GM23248 (cell line): ENCODE measurements around the gene TP63. TPM values are rescaled to one million over a fixed set of nuclear protein-coding genes. Genes with fewer than 3 reads are reported as not detected.

Experiments
- DNase-seq: peaks from one replicate; pipeline ENCODE4 v3.0.0-alpha.2; 2015
- H2AFZ ChIP-seq: fragments of 200-600 bp; sonication (generic); 2 replicates; pipeline ENCODE4 v1.6.1; 2016; ENCODE audit warnings: antibody characterized with exemption
- H3F3A ChIP-seq: fragments of 200-600 bp; sonication (generic); 2 replicates; pipeline ENCODE4 v1.6.1; 2016; ENCODE audit warnings: mild to moderate bottlenecking, antibody characterized with exemption, mixed run types; ENCODE audit not compliant: insufficient read depth
- H3K27ac ChIP-seq: fragments of 200-600 bp; sonication (generic); 2 replicates; pipeline ENCODE4 v1.5.1; 2016; ENCODE audit warnings: mild to moderate bottlenecking
- H3K27me3 ChIP-seq: fragments of 200-600 bp; sonication (generic); replicated peaks from 2 replicates; pipeline ENCODE4 v1.6.1; 2016; ENCODE audit warnings: mild to moderate bottlenecking; ENCODE audit not compliant: insufficient read depth
- H3K36me3 ChIP-seq: fragments of 200-600 bp; sonication (generic); 2 replicates; pipeline ENCODE4 v1.6.1; 2016; ENCODE audit warnings: low read depth, mild to moderate bottlenecking
- H3K4me1 ChIP-seq: fragments of 200-600 bp; sonication (generic); 2 replicates; pipeline ENCODE4 v1.6.1; 2016; ENCODE audit warnings: mild to moderate bottlenecking; ENCODE audit not compliant: insufficient read depth
- H3K4me2 ChIP-seq: fragments of 200-600 bp; sonication (generic); one replicate; pipeline ENCODE4 v1.6.1; 2016; ENCODE audit warnings: mild to moderate bottlenecking; ENCODE audit not compliant: unreplicated experiment
- H3K4me3 ChIP-seq: fragments of 200-600 bp; sonication (generic); 2 replicates; pipeline ENCODE4 v1.5.1; 2016; ENCODE audit warnings: mild to moderate bottlenecking
- H3K79me2 ChIP-seq: fragments of 200-600 bp; sonication (generic); 2 replicates; pipeline ENCODE4 v1.6.1; 2016; ENCODE audit warnings: mild to moderate bottlenecking; ENCODE audit not compliant: insufficient read depth
- H3K9ac ChIP-seq: fragments of 200-600 bp; sonication (generic); 2 replicates; pipeline ENCODE4 v1.6.1; 2016; ENCODE audit warnings: mild to moderate bottlenecking
- H3K9me2 ChIP-seq: fragments of 200-600 bp; sonication (generic); 2 replicates; pipeline ENCODE4 v1.6.1; 2016; ENCODE audit warnings: mixed run types, mild to moderate bottlenecking, moderate library complexity; ENCODE audit not compliant: insufficient read depth
- H3K9me3 ChIP-seq: fragments of 200-600 bp; sonication (generic); one replicate; pipeline ENCODE4 v1.6.1; 2017; ENCODE audit warnings: low read depth
- H4K20me1 ChIP-seq: fragments of 200-600 bp; sonication (generic); 2 replicates; pipeline ENCODE4 v1.6.0; 2016; ENCODE audit not compliant: insufficient read depth
- EZH2 ChIP-seq: fragments of 200-600 bp; sonication (generic); IDR thresholded peaks from 2 replicates; pipeline ENCODE4 v1.6.1; 2018; ENCODE audit warnings: antibody characterized with exemption, mild to moderate bottlenecking; ENCODE audit not compliant: insufficient read depth, poor library complexity, severe bottlenecking
- EZH2phosphoT487 ChIP-seq: fragments of 200-600 bp; sonication (generic); IDR thresholded peaks from 2 replicates; pipeline ENCODE4 v1.6.1; 2018; ENCODE audit warnings: antibody characterized with exemption, moderate library complexity, mild to moderate bottlenecking, low read depth; ENCODE audit not compliant: insufficient read depth
- WGBS, 2 experiments: methylation state at CpG; one replicate each; pipeline ENCODE4 v1.1.6; 2015 to 2017; ENCODE audit warnings: low lambda C conversion rate in 2 of 2, low coverage in 1 of 2; ENCODE audit errors: missing lambda C conversion rate in 2 of 2; 5-methylcytosine and 5-hydroxymethylcytosine counted together
- in situ Hi-C: fragments of 300-500 bp; cut with MboI; formaldehyde crosslinking; loops from 2 replicates; pipeline ENCODE4 v1.15.0; 2020
- polyA plus RNA-seq: library from polyadenylated mRNA; unstranded; fragments of >200 nt; fragmentation: Nextera tagmentation; extraction: Ambion mirVana; gene quantifications from 2 replicates; pipeline ENCODE4 v1.2.1, GENCODE V29; 2016
- total RNA-seq: library from RNA; depleted of rRNA; stranded (reverse); fragments of >200 nt; shearing (Covaris generic); gene quantifications from 2 replicates; pipeline ENCODE4 v1.2.3, GENCODE V29; 2014

The TP63 gene
- total and polyA plus RNA-seq, 2 experiments from 2014 or later, result not detected

- in situ Hi-C loops, result no loop called here
- Histone ChIP-seq H3K4me2 (no peak overlapping the region), H3K9me2 (no peaks in the 10 kb centered on the region), H3K27me3 (no peaks in the 10 kb centered on the region), H3F3A (peaks cover 19% of the 10 kb centered on the region), H3K4me1 (peaks cover 15% of the 10 kb centered on the region), H3K27ac (no peak overlapping the region), H4K20me1 (no peaks in the 10 kb centered on the region), H3K9me3 (no peaks in the 10 kb centered on the region), H3K9ac (no peak overlapping the region), H2AFZ (no peak overlapping the region), H3K79me2 (no peaks in the 10 kb centered on the region), H3K4me3 (no peak overlapping the region), H3K36me3 (no peaks in the 10 kb centered on the region)
- TF ChIP-seq EZH2phosphoT487 (no peak), EZH2 (no peak)
- WGBS, 2 experiments, result 96% methylated on average over 2 of the region's 2 CpGs
- no peak for DNase-seq
These were observed 53.1 kb downstream of the TP63 start for GRCh38 chr3:189684317-189684716.

- no peak for TF ChIP-seq EZH2
- TF ChIP-seq EZH2phosphoT487, result no peak
- no peaks in the 10 kb centered on the region for H3K36me3 ChIP-seq
- peak overlapping the region; percentile 43; the same call in 1 of the 2 replicates for H3K9ac ChIP-seq
- peak overlapping the region; percentile 84 for H3K27ac ChIP-seq
- no peaks in the 10 kb centered on the region for H3K79me2 ChIP-seq
- peak overlapping the region; percentile 24 for H3K4me2 ChIP-seq
- 97 to 100% methylated on average over 1 of the region's 1 CpG for WGBS, 2 experiments
- H3F3A ChIP-seq, result peaks cover 19% of the 10 kb centered on the region
- H3K27me3 ChIP-seq, result no peaks in the 10 kb centered on the region
- DNase-seq, result no peak
- H2AFZ ChIP-seq, result peak overlapping the region; percentile 79
- H3K9me2 ChIP-seq, result no peaks in the 10 kb centered on the region
- no peak overlapping the region for H3K4me3 ChIP-seq
- H3K4me1 ChIP-seq, result peaks cover 15% of the 10 kb centered on the region
- no peaks in the 10 kb centered on the region for H4K20me1 ChIP-seq
- H3K9me3 ChIP-seq, result no peaks in the 10 kb centered on the region
- in situ Hi-C loops, result no loop called here
These were observed 54.1 kb downstream of the TP63 start for GRCh38 chr3:189685291-189685690.

GRCh38 chr3:189685860-189686259 lies 54.7 kb downstream of the TP63 start:
- H3K9me3 ChIP-seq, result no peaks in the 10 kb centered on the region
- H3K27ac ChIP-seq, result peak overlapping the region; percentile 84
- peaks cover 15% of the 10 kb centered on the region for H3K4me1 ChIP-seq
- no peaks in the 10 kb centered on the region for H3K27me3 ChIP-seq
- no peaks in the 10 kb centered on the region for H3K36me3 ChIP-seq
- H2AFZ ChIP-seq, result peak overlapping the region; percentile 79
- no peaks in the 10 kb centered on the region for H4K20me1 ChIP-seq
- in situ Hi-C loops, result no loop called here
- WGBS, 2 experiments, result 2 to 4% methylated on average over 2 of the region's 2 CpGs
- TF ChIP-seq EZH2, result no peak
- TF ChIP-seq EZH2phosphoT487, result no peak
- peak; percentile 85 for DNase-seq
- H3K4me3 ChIP-seq, result no peak overlapping the region
- H3K4me2 ChIP-seq, result peak overlapping the region; percentile 29
- peak overlapping the region; percentile 43 for H3K9ac ChIP-seq
- no peaks in the 10 kb centered on the region for H3K79me2 ChIP-seq
- H3F3A ChIP-seq, result peaks cover 19% of the 10 kb centered on the region
- H3K9me2 ChIP-seq, result no peaks in the 10 kb centered on the region

GRCh38 chr3:189687475-189687874 lies 56.3 kb downstream of the TP63 start:
- no peaks in the 10 kb centered on the region for H3K36me3 ChIP-seq
- no peak overlapping the region for H3K9ac ChIP-seq
- no peaks in the 10 kb centered on the region for H3K9me2 ChIP-seq
- in situ Hi-C loops, result no loop called here
- H4K20me1 ChIP-seq, result no peaks in the 10 kb centered on the region
- no peaks in the 10 kb centered on the region for H3K79me2 ChIP-seq
- H2AFZ ChIP-seq, result no peak overlapping the region
- no peaks in the 10 kb centered on the region for H3K9me3 ChIP-seq
- H3K4me3 ChIP-seq, result no peak overlapping the region
- no peak overlapping the region for H3K4me2 ChIP-seq
- peaks cover 15% of the 10 kb centered on the region for H3K4me1 ChIP-seq
- 93 to 97% methylated on average over 4 of the region's 4 CpGs for WGBS, 2 experiments
- no peaks in the 10 kb centered on the region for H3K27me3 ChIP-seq
- TF ChIP-seq EZH2phosphoT487, result no peak
- no peak for DNase-seq
- peaks cover 19% of the 10 kb centered on the region for H3F3A ChIP-seq
- no peak overlapping the region for H3K27ac ChIP-seq

GRCh38 chr3:189688262-189688661 lies 57.1 kb downstream of the TP63 start:
- Histone ChIP-seq H3K4me3 (no peak overlapping the region), H3K4me1 (peaks cover 15% of the 10 kb centered on the region), H3K4me2 (no peak overlapping the region), H3K79me2 (no peaks in the 10 kb centered on the region), H4K20me1 (no peaks in the 10 kb centered on the region), H3F3A (peaks cover 19% of the 10 kb centered on the region), H3K27ac (no peak overlapping the region), H3K9me2 (no peaks in the 10 kb centered on the region), H2AFZ (peak overlapping the region; percentile 7; the same call in 1 of the 2 replicates), H3K9ac (no peak overlapping the region), H3K9me3 (no peaks in the 10 kb centered on the region), H3K27me3 (no peaks in the 10 kb centered on the region), H3K36me3 (no peaks in the 10 kb centered on the region)
- no peak for DNase-seq
- in situ Hi-C loops, result no loop called here
- TF ChIP-seq EZH2 (no peak), EZH2phosphoT487 (no peak)
- 43 to 63% methylated on average over 1 of the region's 1 CpG for WGBS, 2 experiments
